Sigmoid colon (tissue), 4 donors: ENCODE measurements around the gene PCDHGA5.

Experiments used
- POLR2A ChIP-seq, 2 donors: fragments of 450-650 bp; IDR thresholded peaks; one replicate each; pipeline ENCODE4 v1.6.1; 2016; ENCODE audit warnings: antibody characterized with exemption in 2 of 2, mild to moderate bottlenecking in 2 of 2, moderate library complexity in 2 of 2
- POLR2AphosphoS5 ChIP-seq, 4 donors: sonication (generic); formaldehyde crosslinking; IDR thresholded peaks; one replicate each; pipeline ENCODE4 v1.6.1; 2017; ENCODE audit warnings: antibody characterized with exemption in 4 of 4
- TF ChIP-seq, protein P1 (sequence below), 4 experiments: fragments of 450-650 bp in 3 of 4; fragments of 200-600 bp in 1 of 4; IDR thresholded peaks; one replicate each; pipeline ENCODE4 v1.5.1; 2016 to 2019; ENCODE audit warnings: antibody characterized with exemption in 4 of 4, mild to moderate bottlenecking in 3 of 4, moderate library complexity in 2 of 4

DNA sequence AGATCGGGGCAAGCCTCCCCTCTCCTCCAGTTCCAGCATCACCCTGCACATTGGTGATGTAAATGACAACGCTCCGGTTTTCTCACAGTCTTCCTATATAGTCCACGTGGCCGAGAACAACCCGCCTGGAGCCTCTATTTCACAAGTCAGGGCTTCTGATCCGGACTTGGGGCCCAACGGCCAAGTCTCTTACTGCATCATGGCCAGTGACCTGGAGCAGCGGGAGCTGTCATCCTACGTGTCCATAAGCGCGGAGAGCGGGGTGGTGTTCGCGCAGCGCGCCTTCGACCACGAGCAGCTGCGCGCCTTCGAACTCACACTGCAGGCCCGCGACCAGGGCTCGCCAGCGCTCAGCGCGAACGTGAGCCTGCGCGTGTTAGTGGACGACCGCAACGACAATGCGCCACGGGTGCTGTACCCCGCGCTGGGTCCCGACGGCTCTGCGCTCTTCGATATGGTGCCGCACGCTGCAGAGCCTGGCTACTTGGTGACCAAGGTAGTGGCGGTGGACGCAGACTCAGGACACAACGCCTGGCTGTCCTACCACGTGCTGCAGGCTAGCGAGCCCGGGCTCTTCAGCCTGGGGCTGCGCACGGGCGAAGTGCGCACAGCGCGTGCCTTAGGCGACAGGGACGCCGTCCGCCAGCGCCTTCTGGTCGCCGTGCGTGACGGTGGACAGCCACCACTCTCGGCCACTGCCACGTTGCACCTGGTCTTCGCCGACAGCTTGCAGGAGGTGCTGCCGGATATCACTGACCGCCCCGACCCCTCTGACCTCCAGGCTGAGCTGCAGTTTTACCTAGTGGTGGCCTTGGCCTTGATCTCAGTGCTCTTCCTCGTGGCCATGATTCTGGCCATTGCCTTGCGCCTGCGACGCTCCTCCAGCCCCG is 25.4 kb downstream of the PCDHGA5 start:
- TF ChIP-seq, protein P1, sequence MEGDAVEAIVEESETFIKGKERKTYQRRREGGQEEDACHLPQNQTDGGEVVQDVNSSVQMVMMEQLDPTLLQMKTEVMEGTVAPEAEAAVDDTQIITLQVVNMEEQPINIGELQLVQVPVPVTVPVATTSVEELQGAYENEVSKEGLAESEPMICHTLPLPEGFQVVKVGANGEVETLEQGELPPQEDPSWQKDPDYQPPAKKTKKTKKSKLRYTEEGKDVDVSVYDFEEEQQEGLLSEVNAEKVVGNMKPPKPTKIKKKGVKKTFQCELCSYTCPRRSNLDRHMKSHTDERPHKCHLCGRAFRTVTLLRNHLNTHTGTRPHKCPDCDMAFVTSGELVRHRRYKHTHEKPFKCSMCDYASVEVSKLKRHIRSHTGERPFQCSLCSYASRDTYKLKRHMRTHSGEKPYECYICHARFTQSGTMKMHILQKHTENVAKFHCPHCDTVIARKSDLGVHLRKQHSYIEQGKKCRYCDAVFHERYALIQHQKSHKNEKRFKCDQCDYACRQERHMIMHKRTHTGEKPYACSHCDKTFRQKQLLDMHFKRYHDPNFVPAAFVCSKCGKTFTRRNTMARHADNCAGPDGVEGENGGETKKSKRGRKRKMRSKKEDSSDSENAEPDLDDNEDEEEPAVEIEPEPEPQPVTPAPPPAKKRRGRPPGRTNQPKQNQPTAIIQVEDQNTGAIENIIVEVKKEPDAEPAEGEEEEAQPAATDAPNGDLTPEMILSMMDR (IDR thresholded peaks at IDR 0.05), result no peak
- TF ChIP-seq POLR2A (IDR thresholded peaks at IDR 0.05), result no peak
- no peak for TF ChIP-seq POLR2AphosphoS5 (IDR thresholded peaks at IDR 0.05)
